ENCODE results near the gene THEMIS. TPM values are rescaled to one million over a fixed set of nuclear protein-coding genes. Genes with fewer than 3 reads are reported as not detected.

Gene THEMIS
- total and polyA plus RNA-seq, 12 donors: 0.07 to 2.6 (median 0.24) TPM; not detected in 1

DNA sequence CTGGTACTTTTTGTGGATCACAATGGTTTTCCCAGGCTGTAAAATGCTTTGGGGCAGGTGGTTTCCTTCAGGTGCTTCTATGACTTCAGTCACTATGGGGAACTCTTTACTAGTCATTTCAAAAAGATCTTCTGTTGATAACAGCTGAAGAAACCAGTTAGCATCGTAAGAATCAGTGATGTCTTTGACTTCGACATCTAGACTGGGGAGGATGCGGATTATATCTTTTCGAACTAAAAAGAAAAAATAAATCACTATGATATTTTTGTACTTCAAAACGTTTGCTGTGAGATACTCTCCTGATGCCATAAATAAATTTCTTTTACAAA lies 87.2 kb downstream of the THEMIS start:
- no peak for DNase-seq
- intact Hi-C loops (cut with DNase I): no loop called here
- Histone ChIP-seq H3K4me1 (replicated peaks in 1 of 2) (no peaks in the 10 kb centered on the region), H3K4me3 (no peak overlapping the region), H3K36me3 (replicated peaks in 1 of 2) (no peaks in the 10 kb centered on the region), H3K9me3 (replicated peaks in 1 of 3) (no peaks in the 10 kb centered on the region), H3K27ac (no peak overlapping the region), H3K27me3 (no peaks in the 10 kb centered on the region)
- no peak for TF ChIP-seq POLR2A (IDR thresholded peaks at IDR 0.05)
- TF ChIP-seq, protein P1, sequence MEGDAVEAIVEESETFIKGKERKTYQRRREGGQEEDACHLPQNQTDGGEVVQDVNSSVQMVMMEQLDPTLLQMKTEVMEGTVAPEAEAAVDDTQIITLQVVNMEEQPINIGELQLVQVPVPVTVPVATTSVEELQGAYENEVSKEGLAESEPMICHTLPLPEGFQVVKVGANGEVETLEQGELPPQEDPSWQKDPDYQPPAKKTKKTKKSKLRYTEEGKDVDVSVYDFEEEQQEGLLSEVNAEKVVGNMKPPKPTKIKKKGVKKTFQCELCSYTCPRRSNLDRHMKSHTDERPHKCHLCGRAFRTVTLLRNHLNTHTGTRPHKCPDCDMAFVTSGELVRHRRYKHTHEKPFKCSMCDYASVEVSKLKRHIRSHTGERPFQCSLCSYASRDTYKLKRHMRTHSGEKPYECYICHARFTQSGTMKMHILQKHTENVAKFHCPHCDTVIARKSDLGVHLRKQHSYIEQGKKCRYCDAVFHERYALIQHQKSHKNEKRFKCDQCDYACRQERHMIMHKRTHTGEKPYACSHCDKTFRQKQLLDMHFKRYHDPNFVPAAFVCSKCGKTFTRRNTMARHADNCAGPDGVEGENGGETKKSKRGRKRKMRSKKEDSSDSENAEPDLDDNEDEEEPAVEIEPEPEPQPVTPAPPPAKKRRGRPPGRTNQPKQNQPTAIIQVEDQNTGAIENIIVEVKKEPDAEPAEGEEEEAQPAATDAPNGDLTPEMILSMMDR (IDR thresholded peaks at IDR 0.05): no peak
- WGBS, 4 donors: 71 to 78% (median 73%) methylated on average over 5 of the region's 5 CpGs

DNA sequence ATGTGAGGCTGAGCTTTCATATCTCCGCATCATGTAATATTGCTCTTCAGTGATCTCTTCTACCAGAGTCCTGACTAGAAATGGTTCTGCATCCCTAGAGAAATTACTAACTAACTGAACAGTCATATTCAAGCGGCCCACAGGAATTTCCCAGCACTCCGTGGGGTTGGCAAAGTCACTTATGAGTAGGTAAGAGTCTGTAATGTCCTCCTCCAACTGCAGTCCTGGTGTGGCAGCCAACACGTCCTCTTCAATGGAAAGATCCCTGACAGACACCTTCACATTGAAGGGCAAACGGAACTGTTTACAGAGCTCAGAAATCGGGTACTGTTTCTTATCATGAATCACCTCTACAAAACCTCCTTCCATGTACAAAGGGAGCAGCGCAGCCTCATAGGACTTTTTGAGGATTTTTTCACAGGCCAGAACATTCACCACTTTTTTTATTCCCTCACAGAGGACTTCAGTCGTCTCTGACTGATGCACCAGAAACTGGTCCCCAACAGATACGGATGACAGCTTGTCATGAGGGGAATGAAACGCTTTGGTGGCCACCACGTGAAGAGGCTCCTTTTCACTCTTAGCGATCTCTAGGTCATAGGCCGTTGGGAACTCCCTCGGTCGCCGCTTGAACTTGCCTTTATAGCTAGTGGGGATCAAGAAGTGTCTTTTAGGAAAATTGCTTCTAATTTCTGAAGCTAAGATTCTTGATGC lies 87.7 kb downstream of the THEMIS start:
- TF ChIP-seq, protein P1 (IDR thresholded peaks at IDR 0.05): no peak
- TF ChIP-seq POLR2A (IDR thresholded peaks at IDR 0.05): no peak
- whole genome bisulfite sequencing, 4 donors: 72 to 82% (median 78%) methylated on average over 15 to 16 of the region's 16 CpGs
- no peak for DNase-seq
- H3K4me1 ChIP-seq (replicated peaks in 1 of 2): no peaks in the 10 kb centered on the region
- H3K36me3 ChIP-seq (replicated peaks in 1 of 2): no peaks in the 10 kb centered on the region
- H3K9me3 ChIP-seq (replicated peaks in 1 of 3): no peaks in the 10 kb centered on the region
- intact Hi-C loops (cut with DNase I): no loop called here
- no peak overlapping the region for H3K4me3 ChIP-seq
- no peak overlapping the region for H3K27ac ChIP-seq
- no peaks in the 10 kb centered on the region for H3K27me3 ChIP-seq

DNA sequence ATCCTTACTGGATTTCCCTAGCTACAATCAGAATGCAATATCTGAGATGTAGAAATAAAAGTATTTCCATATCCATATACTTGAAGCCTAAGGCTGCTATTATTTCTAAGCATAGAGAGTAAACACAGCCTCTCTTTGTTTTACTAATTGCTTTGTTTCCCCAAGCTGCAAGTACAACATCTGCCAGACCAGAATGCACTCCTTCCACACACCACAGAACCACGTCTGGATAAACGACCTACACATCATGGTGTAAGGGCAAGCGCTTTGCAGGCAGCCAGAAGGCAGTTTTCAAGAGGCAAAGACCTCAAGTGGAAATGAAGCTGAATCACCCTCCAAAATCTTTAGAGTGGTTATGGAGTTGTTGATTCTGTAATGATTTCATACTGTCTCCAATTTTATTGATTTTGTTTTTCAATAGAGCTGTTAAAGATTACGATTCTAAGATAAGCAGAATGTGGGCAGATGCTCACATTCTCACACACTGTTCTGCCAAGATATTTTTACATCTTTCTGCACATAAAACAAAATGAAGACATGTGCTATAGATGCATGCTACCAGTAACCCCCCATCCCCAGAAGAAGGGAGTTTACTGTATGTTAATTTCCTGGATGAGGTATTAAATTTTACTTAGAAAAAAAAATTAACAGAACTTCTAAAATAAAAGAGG lies 88.8 kb downstream of the THEMIS start:
- Histone ChIP-seq H3K36me3 (replicated peaks in 1 of 2) (no peaks in the 10 kb centered on the region), H3K4me3 (no peak overlapping the region), H3K27me3 (no peaks in the 10 kb centered on the region), H3K27ac (no peak overlapping the region), H3K9me3 (replicated peaks in 1 of 3) (no peaks in the 10 kb centered on the region), H3K4me1 (replicated peaks in 1 of 2) (no peaks in the 10 kb centered on the region)
- 52 to 59% (median 55%) methylated on average over 4 of the region's 4 CpGs for WGBS, 4 donors
- intact Hi-C loops (cut with DNase I): no loop called here
- no peak for DNase-seq
- TF ChIP-seq POLR2A (IDR thresholded peaks at IDR 0.05): no peak
- TF ChIP-seq, protein P1 (IDR thresholded peaks at IDR 0.05): no peak

DNA sequence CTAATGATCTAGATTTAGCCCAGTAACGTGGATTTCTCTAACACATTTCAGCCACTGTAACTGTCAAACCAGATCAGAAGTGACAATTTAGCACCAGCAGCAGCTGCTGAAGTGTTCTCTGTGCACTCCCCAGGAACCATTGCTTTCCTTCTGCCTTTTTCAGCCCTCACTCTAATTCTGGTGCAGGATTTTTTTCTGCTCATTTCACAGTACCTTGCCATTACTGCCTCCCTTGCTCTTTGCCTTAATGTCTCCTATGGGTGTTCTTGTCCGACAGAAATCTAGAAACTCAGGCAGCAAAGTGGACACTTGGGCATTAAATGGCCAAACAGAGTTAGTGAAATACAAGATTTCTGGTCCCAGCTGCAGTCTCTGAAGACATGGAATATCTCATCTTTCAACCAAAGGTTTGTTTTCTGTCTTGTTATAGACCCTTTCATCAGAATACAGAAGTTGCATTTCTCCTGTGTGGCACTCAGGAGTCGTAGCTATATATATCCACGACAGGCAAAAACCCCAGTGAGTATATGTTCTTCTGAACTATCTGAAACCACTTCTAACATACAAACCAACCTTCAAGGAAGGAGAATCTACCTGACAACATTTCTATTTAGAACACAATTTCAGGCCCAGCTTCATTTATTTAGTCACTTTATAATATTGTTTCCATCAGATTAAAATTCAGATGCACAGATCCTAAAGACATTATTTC lies 92.9 kb downstream of the THEMIS start:
- no peaks in the 10 kb centered on the region for H3K4me1 ChIP-seq (replicated peaks in 1 of 2)
- intact Hi-C loops (cut with DNase I): no loop called here
- no peak overlapping the region for H3K27ac ChIP-seq
- TF ChIP-seq, protein P1 (IDR thresholded peaks at IDR 0.05): no peak
- no peak for TF ChIP-seq POLR2A (IDR thresholded peaks at IDR 0.05)
- 66 to 78% (median 67%) methylated on average over 4 of the region's 4 CpGs for WGBS, 4 donors
- no peaks in the 10 kb centered on the region for H3K9me3 ChIP-seq (replicated peaks in 1 of 3)
- H3K27me3 ChIP-seq: no peaks in the 10 kb centered on the region
- H3K4me3 ChIP-seq: no peak overlapping the region
- DNase-seq: no peak
- H3K36me3 ChIP-seq (replicated peaks in 1 of 2): no peaks in the 10 kb centered on the region
